DOHH2 (cell line): Measurements from ENCODE around the gene PSMA4.

ENCODE experiments used
- CTCF ChIP-seq: fragments of 200-600 bp; sonication (generic); IDR thresholded peaks from one replicate; pipeline ENCODE4 v1.5.1; 2014; ENCODE audit warnings: antibody characterized with exemption, mild to moderate bottlenecking, low read depth, low read length; ENCODE audit not compliant: poor library complexity, severe bottlenecking
- EZH2phosphoT487 ChIP-seq: fragments of 200-600 bp; sonication (generic); IDR thresholded peaks from 2 replicates; pipeline ENCODE4 v1.6.1; 2017; ENCODE audit warnings: borderline replicate concordance, mild to moderate bottlenecking, antibody characterized with exemption, low read length, moderate library complexity, mixed read lengths

- no peak for TF ChIP-seq CTCF
- TF ChIP-seq EZH2phosphoT487 = no peak
Measured at GRCh38 chr15:78567531-78567930, 27.3 kb downstream of the PSMA4 start.
